ENCODE data around the gene TMEM245. TPM values are rescaled to one million over a fixed set of nuclear protein-coding genes. Genes with fewer than 3 reads are reported as not detected.

Gene TMEM245
- total RNA-seq, 1 donor from 2014 or later: 26.5 TPM

GRCh38 chr9:109047259-109047658, 72.5 kb downstream of the TMEM245 start:
- Mint-ChIP-seq H3K4me1 (ENCODE audit: low read depth, unreplicated experiment) (no peaks in the 10 kb centered on the region), H3K27ac (ENCODE audit: unreplicated experiment) (no peak overlapping the region), H3K27me3 (ENCODE audit: unreplicated experiment) (no peaks in the 10 kb centered on the region), H3K4me3 (ENCODE audit: unreplicated experiment) (no peak overlapping the region), H3K36me3 (ENCODE audit: unreplicated experiment) (peaks cover 4% of the 10 kb centered on the region), H3K9me3 (ENCODE audit: unreplicated experiment) (no peaks in the 10 kb centered on the region)
- no peak for DNase-seq
- TF ChIP-seq CTCF (IDR thresholded peaks at IDR 0.05; ENCODE audit: partially characterized antibody, unreplicated experiment): no peak

- no peak for DNase-seq
- Mint-ChIP-seq H3K4me3 (ENCODE audit: unreplicated experiment) (no peak overlapping the region), H3K4me1 (ENCODE audit: low read depth, unreplicated experiment) (no peaks in the 10 kb centered on the region), H3K9me3 (ENCODE audit: unreplicated experiment) (no peaks in the 10 kb centered on the region), H3K27ac (ENCODE audit: unreplicated experiment) (no peak overlapping the region), H3K27me3 (ENCODE audit: unreplicated experiment) (no peaks in the 10 kb centered on the region), H3K36me3 (ENCODE audit: unreplicated experiment) (peaks cover 4% of the 10 kb centered on the region)
- no peak for TF ChIP-seq CTCF (IDR thresholded peaks at IDR 0.05; ENCODE audit: partially characterized antibody, unreplicated experiment)
Observed at GRCh38 chr9:109046346-109046745, 73.4 kb downstream of the TMEM245 start.

- TF ChIP-seq CTCF (IDR thresholded peaks at IDR 0.05; ENCODE audit: partially characterized antibody, unreplicated experiment): no peak
- Mint-ChIP-seq H3K36me3 (ENCODE audit: unreplicated experiment) (peaks cover 4% of the 10 kb centered on the region), H3K27me3 (ENCODE audit: unreplicated experiment) (peaks cover 2% of the 10 kb centered on the region), H3K9me3 (ENCODE audit: unreplicated experiment) (no peaks in the 10 kb centered on the region), H3K4me1 (ENCODE audit: low read depth, unreplicated experiment) (no peaks in the 10 kb centered on the region), H3K4me3 (ENCODE audit: unreplicated experiment) (no peak overlapping the region), H3K27ac (ENCODE audit: unreplicated experiment) (no peak overlapping the region)
- DNase-seq: no peak
Observed at GRCh38 chr9:109043578-109043977, 76.2 kb downstream of the TMEM245 start.

- no peak for DNase-seq
- TF ChIP-seq CTCF (IDR thresholded peaks at IDR 0.05; ENCODE audit: partially characterized antibody, unreplicated experiment): no peak
- peaks cover 2% of the 10 kb centered on the region for H3K27me3 Mint-ChIP-seq (ENCODE audit: unreplicated experiment)
- H3K9me3 Mint-ChIP-seq (ENCODE audit: unreplicated experiment): no peaks in the 10 kb centered on the region
- H3K4me1 Mint-ChIP-seq (ENCODE audit: low read depth, unreplicated experiment): no peaks in the 10 kb centered on the region
- H3K27ac Mint-ChIP-seq (ENCODE audit: unreplicated experiment): no peak overlapping the region
- peaks cover 4% of the 10 kb centered on the region for H3K36me3 Mint-ChIP-seq (ENCODE audit: unreplicated experiment)
- no peak overlapping the region for H3K4me3 Mint-ChIP-seq (ENCODE audit: unreplicated experiment)
Observed at GRCh38 chr9:109040571-109040970, 79.2 kb downstream of the TMEM245 start.

GRCh38 chr9:109039539-109039938, 80.2 kb downstream of the TMEM245 start:
- no peak for DNase-seq
- H3K36me3 Mint-ChIP-seq (ENCODE audit: unreplicated experiment): peaks cover 4% of the 10 kb centered on the region
- H3K9me3 Mint-ChIP-seq (ENCODE audit: unreplicated experiment): no peaks in the 10 kb centered on the region
- H3K4me3 Mint-ChIP-seq (ENCODE audit: unreplicated experiment): no peak overlapping the region
- no peaks in the 10 kb centered on the region for H3K4me1 Mint-ChIP-seq (ENCODE audit: low read depth, unreplicated experiment)
- no peak for TF ChIP-seq CTCF (IDR thresholded peaks at IDR 0.05; ENCODE audit: partially characterized antibody, unreplicated experiment)
- peaks cover 2% of the 10 kb centered on the region for H3K27me3 Mint-ChIP-seq (ENCODE audit: unreplicated experiment)
- no peak overlapping the region for H3K27ac Mint-ChIP-seq (ENCODE audit: unreplicated experiment)

Data from glutamatergic neuron (in vitro differentiated cells).